Heart left ventricle (tissue), 16 donors: ENCODE results near the gene KTN1. TPM values are rescaled to one million over a fixed set of nuclear protein-coding genes. Genes with fewer than 3 reads are reported as not detected.

Experiments
- ATAC-seq, 4 donors: fragments of 200-7000 bp; cut with Tn5 transposase; one replicate each; pipeline ENCODE4 v1.9.1; 2020 to 2022; ENCODE audit warnings: moderate library complexity in 4 of 4, mild to moderate bottlenecking in 3 of 4, moderate number of reproducible peaks in 1 of 4
- DNase-seq, 5 donors: peaks; one replicate each; pipeline ENCODE4 v3.0.0-alpha.2; 2020
- H3K27ac ChIP-seq, 12 donors: fragments of 200-600 bp; sonication (generic) in 4 of 12; one replicate each; pipeline versions ENCODE4 v1.5.0 to v1.8.0; 2016 to 2022; ENCODE audit warnings: mild to moderate bottlenecking in 2 of 12
- H3K27me3 ChIP-seq, 9 donors: fragments of 200-600 bp; sonication (generic) in 2 of 9; one replicate each; pipeline versions ENCODE4 v1.5.1 to v1.8.0; 2016 to 2022; ENCODE audit warnings: mild to moderate bottlenecking in 3 of 9
- H3K36me3 ChIP-seq, 9 donors: fragments of 200-600 bp; sonication (generic) in 2 of 9; one replicate each; pipeline versions ENCODE4 v1.5.0 to v1.8.0; 2018 to 2022; ENCODE audit warnings: mild to moderate bottlenecking in 2 of 9
- H3K4me1 ChIP-seq, 12 donors: fragments of 200-600 bp; sonication (generic) in 4 of 12; one replicate each; pipeline versions ENCODE4 v1.5.0 to v1.8.0; 2016 to 2022; ENCODE audit warnings: mild to moderate bottlenecking in 3 of 12
- H3K4me3 ChIP-seq, 12 donors: fragments of 200-600 bp; sonication (generic) in 4 of 12; one replicate each; pipeline versions ENCODE4 v1.5.0 to v1.8.0; 2017 to 2022; ENCODE audit warnings: mild to moderate bottlenecking in 9 of 12, moderate library complexity in 4 of 12
- H3K9me3 ChIP-seq, 12 donors: fragments of 200-600 bp; sonication (generic) in 4 of 12; one replicate each; pipeline versions ENCODE4 v1.5.0 to v1.8.0; 2016 to 2022; ENCODE audit warnings: mild to moderate bottlenecking in 1 of 12
- POLR2A ChIP-seq, 2 donors: fragments of 450-650 bp; IDR thresholded peaks; one replicate each; pipeline ENCODE4 v1.6.1; 2017; ENCODE audit warnings: antibody characterized with exemption in 2 of 2, mild to moderate bottlenecking in 2 of 2, moderate library complexity in 2 of 2
- WGBS, 4 donors: extraction: QIAGEN DNeasy Blood & Tissue Kit in 2 of 4; methylation state at CpG; one replicate each; pipeline versions ENCODE4 v1.1.5 to v1.1.7; 2013 to 2018; 5-methylcytosine and 5-hydroxymethylcytosine counted together
- intact Hi-C, 10 donors: fragments of 100-400 bp; cut with DNase I; formaldehyde crosslinking; loops; one replicate each; pipeline versions ENCODE4 v1.11.1 to v1.14.2; 2022
- polyA plus RNA-seq, 2 donors: library from polyadenylated mRNA; stranded (reverse); fragments of 200-250 nt; gene quantifications; one replicate each; pipeline ENCODE4 v1.2.3, GENCODE V29; 2013
- total RNA-seq, 9 donors: library from RNA; depleted of rRNA in 2 of 9; stranded (reverse); fragments of >200 nt in 2 of 9; fragmentation: NEBNext Ultra II Directional in 3 of 9; extraction: Animal tissue kit (Norgen Biotek cat#: 25700) in 3 of 9; gene quantifications; one replicate each; pipeline versions ENCODE4 v1.1.0 to v1.2.4, GENCODE V29; 2016 to 2023
- TF ChIP-seq, protein P1 (sequence below), 12 donors: fragments of 200-600 bp; sonication (generic) in 4 of 12; IDR thresholded peaks; one replicate each; pipeline versions ENCODE4 v1.5.0 to v1.8.0; 2018 to 2022; ENCODE audit warnings: antibody characterized with exemption in 12 of 12, mild to moderate bottlenecking in 5 of 12
- donor health status: ischemic (EF 13 %, LVEDD 7.1; RV severe dilation, severe dysfunction).
- donor health status: healthy with polysubstance abuse.
- donor health status: DM: no; HTN: yes; CAD: no.
- donor health status: DM: no; HTN: no; CAD: no.
- donor health status: ischemic (EF 25% LVEDD 6.9; RV normal size, moderate dysfunction).
- donor health status: ischemic (EF 25% LVEDD 5.7; RV mildly dilated, moderate dysfunction).
- donor health status: healthy.
- donor health status: DM: yes; HTN: yes; CAD: no.
- donor health status: ischemic (EF 35%, LVEDD 5.7; RV mildly dilated, moderate dysfunction).
- donor health status: nonischemic (EF 11% LVEDD 7.7; RV severe dilation, severe dysfunction).
- donor health status: DM: yes; HTN: yes; CAD: no.
- donor health status: PGD.
- donor health status: ischemic (EF 29% LVEDD 5.4; RV normal size, mild dysfunction).
- donor health status: nonischemic (EF 23%, LVEDD 6.1; RV moderate dilation, normal function).

The KTN1 gene
- total and polyA plus RNA-seq, 11 donors = 150 to 340 (median 249) TPM

DNA sequence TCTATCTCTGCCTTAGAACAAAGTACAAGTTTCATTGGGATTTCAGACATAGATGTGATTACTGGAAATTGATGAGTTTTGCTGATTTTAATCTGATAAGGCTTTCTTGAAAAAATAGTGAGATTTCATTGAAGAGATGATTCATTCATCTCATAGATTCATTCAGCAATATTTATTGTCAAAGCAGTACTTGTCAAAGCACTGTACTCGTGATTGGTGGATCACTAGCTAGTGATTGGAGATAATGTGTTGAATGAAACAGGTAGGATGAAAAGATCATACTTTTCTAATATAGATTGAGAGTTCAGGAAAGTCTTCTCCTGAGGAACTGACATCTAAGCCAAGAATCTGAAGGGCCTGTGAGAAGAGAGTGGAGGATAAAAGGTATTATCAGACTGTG, 71.0 kb downstream of the KTN1 start:
- WGBS, 4 donors = 88 to 92% (median 89%) methylated on average over 1 of the region's 1 CpG
- Histone ChIP-seq H3K36me3 (peaks cover 0 to 92% (median 82%) of the 10 kb centered on the region in 9 donors), H3K4me3 (no peak overlapping the region), H3K4me1 (peaks cover 0 to 2% (median 0%) of the 10 kb centered on the region in 12 donors), H3K9me3 (no peaks in the 10 kb centered on the region), H3K27me3 (no peaks in the 10 kb centered on the region), H3K27ac (no peak overlapping the region)
- ATAC-seq (no peak), DNase-seq (no peak)
- TF ChIP-seq, protein P1, sequence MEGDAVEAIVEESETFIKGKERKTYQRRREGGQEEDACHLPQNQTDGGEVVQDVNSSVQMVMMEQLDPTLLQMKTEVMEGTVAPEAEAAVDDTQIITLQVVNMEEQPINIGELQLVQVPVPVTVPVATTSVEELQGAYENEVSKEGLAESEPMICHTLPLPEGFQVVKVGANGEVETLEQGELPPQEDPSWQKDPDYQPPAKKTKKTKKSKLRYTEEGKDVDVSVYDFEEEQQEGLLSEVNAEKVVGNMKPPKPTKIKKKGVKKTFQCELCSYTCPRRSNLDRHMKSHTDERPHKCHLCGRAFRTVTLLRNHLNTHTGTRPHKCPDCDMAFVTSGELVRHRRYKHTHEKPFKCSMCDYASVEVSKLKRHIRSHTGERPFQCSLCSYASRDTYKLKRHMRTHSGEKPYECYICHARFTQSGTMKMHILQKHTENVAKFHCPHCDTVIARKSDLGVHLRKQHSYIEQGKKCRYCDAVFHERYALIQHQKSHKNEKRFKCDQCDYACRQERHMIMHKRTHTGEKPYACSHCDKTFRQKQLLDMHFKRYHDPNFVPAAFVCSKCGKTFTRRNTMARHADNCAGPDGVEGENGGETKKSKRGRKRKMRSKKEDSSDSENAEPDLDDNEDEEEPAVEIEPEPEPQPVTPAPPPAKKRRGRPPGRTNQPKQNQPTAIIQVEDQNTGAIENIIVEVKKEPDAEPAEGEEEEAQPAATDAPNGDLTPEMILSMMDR (IDR thresholded peaks at IDR 0.05) = no peak
- no peak for TF ChIP-seq POLR2A (IDR thresholded peaks at IDR 0.05)
- intact Hi-C loops = no loop called here

DNA sequence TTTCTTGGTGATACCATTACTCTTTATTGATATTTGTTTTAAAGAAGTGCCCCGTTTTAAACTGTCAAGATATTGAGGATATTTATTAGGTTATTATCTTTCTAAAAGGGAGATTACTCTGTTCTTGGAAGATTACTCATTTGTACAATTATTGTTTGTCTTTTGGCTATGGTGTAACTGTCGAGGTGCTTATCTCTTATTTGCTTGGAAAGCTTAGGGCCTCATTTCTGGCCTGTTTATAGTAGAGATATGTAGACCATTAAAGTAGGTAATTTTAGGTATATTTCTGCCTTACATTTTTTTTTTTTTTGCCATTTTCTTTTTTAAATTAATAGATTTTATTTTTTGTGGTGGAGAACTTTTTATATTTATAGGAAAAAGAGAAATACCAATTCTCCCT, 74.2 kb downstream of the KTN1 start:
- TF ChIP-seq POLR2A (IDR thresholded peaks at IDR 0.05) = no peak
- TF ChIP-seq, protein P1 (IDR thresholded peaks at IDR 0.05) = no peak
- DNase-seq (no peak), ATAC-seq (no peak)
- no peaks in the 10 kb centered on the region for H3K9me3 ChIP-seq
- no peaks in the 10 kb centered on the region for H3K27me3 ChIP-seq
- intact Hi-C loops = no loop called here
- H3K27ac ChIP-seq = no peak overlapping the region
- no peaks in the 10 kb centered on the region for H3K4me1 ChIP-seq
- 55 to 59% (median 58%) methylated on average over 2 of the region's 2 CpGs for WGBS, 4 donors
- H3K36me3 ChIP-seq = peaks cover 4 to 100% (median 99%) of the 10 kb centered on the region in 9 donors
- no peak overlapping the region for H3K4me3 ChIP-seq

DNA sequence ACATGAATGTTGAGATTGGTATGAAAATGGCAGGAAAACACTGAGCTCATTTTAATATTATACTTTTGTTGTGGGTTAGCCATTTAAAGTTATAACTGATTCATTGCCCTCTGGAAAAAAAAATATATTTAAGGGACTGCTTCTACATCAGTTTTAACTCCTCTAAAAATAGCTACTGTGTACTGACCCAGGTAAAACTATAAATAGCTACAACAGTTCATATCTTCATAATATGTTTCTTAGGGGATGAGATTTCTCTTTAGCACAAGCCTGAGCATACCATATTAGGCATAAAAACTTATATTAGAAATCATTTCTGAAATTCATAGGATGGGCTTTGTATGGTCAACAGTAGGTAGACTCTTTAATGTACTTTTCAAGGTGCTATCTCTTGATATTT, 81.0 kb downstream of the KTN1 start:
- Histone ChIP-seq H3K4me1 (peaks cover 0 to 16% (median 4%) of the 10 kb centered on the region in 12 donors), H3K4me3 (peak overlapping the region in 1 of 12 donors; percentile 1), H3K27ac (peak overlapping the region in 11 of 12 donors; percentile 10 to 64 (median 55)), H3K9me3 (no peaks in the 10 kb centered on the region), H3K27me3 (no peaks in the 10 kb centered on the region), H3K36me3 (peaks cover 4 to 94% (median 78%) of the 10 kb centered on the region in 9 donors)
- intact Hi-C loops = loop anchor here in 1 of 10 donors (10.0 kb wide), 1 partner anchor 216 kb away; the partner anchor contains the start of gene TBPL2
- no peak for TF ChIP-seq POLR2A (IDR thresholded peaks at IDR 0.05)
- TF ChIP-seq, protein P1 (IDR thresholded peaks at IDR 0.05) = no peak
- DNase-seq = no peak
- peak in 3 of 4 donors; percentile 68 to 77 (median 70) for ATAC-seq

DNA sequence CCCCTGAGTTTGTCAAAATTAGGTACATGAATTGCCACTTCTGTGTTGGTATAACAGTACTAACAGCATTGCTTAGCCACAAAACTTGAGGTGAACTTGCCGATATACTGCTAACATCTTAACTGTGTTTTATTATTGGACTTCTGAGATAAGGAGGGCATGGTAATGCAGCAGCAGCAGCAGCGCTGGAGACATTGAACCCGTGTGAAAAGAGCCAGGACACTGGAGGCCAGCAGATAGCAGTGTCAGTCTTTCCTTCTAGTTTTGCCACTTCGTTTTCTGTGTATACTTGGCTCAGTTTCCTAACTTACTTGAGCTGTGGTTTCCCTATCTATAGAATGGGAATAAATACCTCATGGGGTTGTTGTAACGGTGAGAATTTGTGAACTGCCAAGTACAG, 82.7 kb downstream of the KTN1 start:
- H3K9me3 ChIP-seq = no peaks in the 10 kb centered on the region
- peaks cover 0 to 16% (median 4%) of the 10 kb centered on the region in 12 donors for H3K4me1 ChIP-seq
- no peak overlapping the region for H3K4me3 ChIP-seq
- intact Hi-C loops = loop anchor here in 1 of 10 donors (10.0 kb wide), 1 partner anchor 218 kb away; the partner anchor contains the start of gene TBPL2
- 40 to 55% (median 52%) methylated on average over 5 of the region's 5 CpGs for WGBS, 4 donors
- ATAC-seq (peak; percentile 60 to 88 (median 80)), DNase-seq (peak in 2 of 5 donors; percentile 24 to 42)
- peak overlapping the region in 8 of 12 donors; percentile 1 to 60 (median 23) for H3K27ac ChIP-seq
- TF ChIP-seq POLR2A (IDR thresholded peaks at IDR 0.05) = no peak
- TF ChIP-seq, protein P1 (IDR thresholded peaks at IDR 0.05) = no peak
- peaks cover 0 to 89% (median 68%) of the 10 kb centered on the region in 9 donors for H3K36me3 ChIP-seq
- no peaks in the 10 kb centered on the region for H3K27me3 ChIP-seq
